ENCODE measurements around the gene MAP3K6.

DNA sequence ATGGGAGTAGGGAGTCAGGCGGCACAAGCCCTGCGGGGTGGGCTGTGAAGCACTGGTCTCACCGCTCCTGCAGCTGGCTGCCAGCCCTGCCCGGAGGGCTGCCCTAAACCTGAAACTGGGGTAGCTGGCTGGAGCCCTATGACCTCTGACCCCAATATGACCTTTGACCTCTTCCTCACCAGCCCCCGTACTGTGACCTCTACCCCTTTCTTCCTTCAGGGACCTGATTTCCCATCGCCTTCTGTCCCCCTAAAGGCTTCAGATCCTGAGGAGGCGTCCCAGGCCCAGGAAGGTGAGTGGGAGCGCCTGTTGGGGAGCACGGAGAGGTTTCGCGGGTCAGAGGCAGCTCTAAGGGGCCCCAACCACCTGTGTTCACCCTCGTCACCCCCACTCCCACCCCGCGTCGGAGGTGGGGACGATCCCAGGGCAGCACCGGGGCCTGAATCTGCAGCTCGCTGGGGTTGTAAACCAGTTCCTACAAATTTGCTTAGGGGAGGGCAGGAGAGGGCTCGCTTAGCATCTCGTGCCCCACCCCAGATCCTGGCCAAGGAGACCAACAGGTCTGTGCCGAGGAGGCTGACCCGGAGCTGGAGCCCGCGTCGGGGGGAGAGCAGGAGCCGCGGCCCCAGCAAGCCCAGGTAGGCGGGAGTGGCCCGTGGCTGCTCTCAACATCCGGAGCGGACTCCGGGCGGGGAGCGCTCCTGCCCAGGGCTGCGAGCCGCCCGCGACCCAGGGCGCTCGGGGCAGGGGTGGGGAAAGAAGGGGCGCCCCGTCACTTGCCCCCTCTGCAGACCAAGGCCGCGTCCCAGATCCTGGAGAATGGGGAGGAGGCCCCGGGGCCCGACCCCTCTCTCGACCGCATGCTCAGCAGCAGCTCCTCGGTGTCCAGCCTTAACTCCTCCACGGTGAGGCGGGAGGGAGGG lies 17.6 kb downstream of the MAP3K6 start:
- TF ChIP-seq BHLHE40 (IDR thresholded peaks at IDR 0.05; ENCODE audit: low read depth, low read length) (no peak), POLR2A (IDR thresholded peaks at IDR 0.05; ENCODE audit: low read depth, low read length) (no peak), MAZ (IDR thresholded peaks at IDR 0.05; ENCODE audit: borderline replicate concordance, low read depth, low read length) (no peak)
- TF ChIP-seq, protein P1, sequence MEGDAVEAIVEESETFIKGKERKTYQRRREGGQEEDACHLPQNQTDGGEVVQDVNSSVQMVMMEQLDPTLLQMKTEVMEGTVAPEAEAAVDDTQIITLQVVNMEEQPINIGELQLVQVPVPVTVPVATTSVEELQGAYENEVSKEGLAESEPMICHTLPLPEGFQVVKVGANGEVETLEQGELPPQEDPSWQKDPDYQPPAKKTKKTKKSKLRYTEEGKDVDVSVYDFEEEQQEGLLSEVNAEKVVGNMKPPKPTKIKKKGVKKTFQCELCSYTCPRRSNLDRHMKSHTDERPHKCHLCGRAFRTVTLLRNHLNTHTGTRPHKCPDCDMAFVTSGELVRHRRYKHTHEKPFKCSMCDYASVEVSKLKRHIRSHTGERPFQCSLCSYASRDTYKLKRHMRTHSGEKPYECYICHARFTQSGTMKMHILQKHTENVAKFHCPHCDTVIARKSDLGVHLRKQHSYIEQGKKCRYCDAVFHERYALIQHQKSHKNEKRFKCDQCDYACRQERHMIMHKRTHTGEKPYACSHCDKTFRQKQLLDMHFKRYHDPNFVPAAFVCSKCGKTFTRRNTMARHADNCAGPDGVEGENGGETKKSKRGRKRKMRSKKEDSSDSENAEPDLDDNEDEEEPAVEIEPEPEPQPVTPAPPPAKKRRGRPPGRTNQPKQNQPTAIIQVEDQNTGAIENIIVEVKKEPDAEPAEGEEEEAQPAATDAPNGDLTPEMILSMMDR (conservative IDR thresholded peaks at IDR 0.05; ENCODE audit: low read depth, low read length): no peak
